Metanephros (tissue), 2 donors: ENCODE results near the gene ALG2. TPM values are rescaled to one million over a fixed set of nuclear protein-coding genes. Genes with fewer than 3 reads are reported as not detected.

Experiments used
- small RNA-seq: library from RNA; depleted of rRNA; stranded (forward); fragments of <200 nt; gene quantifications from one replicate; pipeline ENCODE3, GENCODE V24; 2014; ENCODE audit warnings: low replicate concordance
- total RNA-seq: library from RNA; depleted of rRNA; stranded (reverse); fragments of >200 nt; gene quantifications from one replicate; pipeline ENCODE4 v1.2.3, GENCODE V29; 2014

ALG2 gene, protein sequence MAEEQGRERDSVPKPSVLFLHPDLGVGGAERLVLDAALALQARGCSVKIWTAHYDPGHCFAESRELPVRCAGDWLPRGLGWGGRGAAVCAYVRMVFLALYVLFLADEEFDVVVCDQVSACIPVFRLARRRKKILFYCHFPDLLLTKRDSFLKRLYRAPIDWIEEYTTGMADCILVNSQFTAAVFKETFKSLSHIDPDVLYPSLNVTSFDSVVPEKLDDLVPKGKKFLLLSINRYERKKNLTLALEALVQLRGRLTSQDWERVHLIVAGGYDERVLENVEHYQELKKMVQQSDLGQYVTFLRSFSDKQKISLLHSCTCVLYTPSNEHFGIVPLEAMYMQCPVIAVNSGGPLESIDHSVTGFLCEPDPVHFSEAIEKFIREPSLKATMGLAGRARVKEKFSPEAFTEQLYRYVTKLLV
- 36.0 TPM for total RNA-seq

GRCh38 chr9:99221621-99222415, at the start of gene ALG2, which contains the start of gene SEC61B:
Gene ALG2 (minus strand): TSS chr9:99221942. CDS start chr9:99221894, 48 bp downstream.
Gene SEC61B (plus strand): TSS chr9:99222282. CDS start chr9:99222364, 82 bp downstream.

Small RNA genes lying within 50 kb of the gene (small RNA-seq; reads per million reads assigned to genes)
- gene RN7SL794P, result not detected

Other genes with a start within 250 kb of the ALG2 start
- gene TGFBR1, start 116.8 kb downstream of the ALG2 start, total RNA-seq, result 37.3 TPM
- gene SEC61B, start 340 bp upstream of the ALG2 start, total RNA-seq, result 60.8 TPM